ENCODE measurements around the gene TEDDM1.

Gene TEDDM1

GRCh38 chr1:182367926-182368325 lies 32.5 kb downstream of the TEDDM1 start:
- Histone ChIP-seq H3K4me3 (ENCODE audit: low read depth in 1 of 5, low read length in 5 of 5) (no peak overlapping the region), H3K36me3 (ENCODE audit: control insufficient read depth in 5 of 5, insufficient read depth in 5 of 5, low read length in 5 of 5) (no peaks in the 10 kb centered on the region), H3K27me3 (ENCODE audit: control insufficient read depth in 5 of 5, insufficient read depth in 4 of 5, low read length in 5 of 5) (no peaks in the 10 kb centered on the region), H3K27ac (ENCODE audit: low read depth, low read length) (no peak overlapping the region), H3K9me3 (ENCODE audit: control insufficient read depth in 5 of 5, low read length in 5 of 5) (no peaks in the 10 kb centered on the region), H3K9ac (ENCODE audit: low read length in 5 of 5) (no peak overlapping the region), H3K4me1 (ENCODE audit: control insufficient read depth in 5 of 5, insufficient read depth in 5 of 5, low read length in 5 of 5) (peaks cover 0 to 7% (median 0%) of the 10 kb centered on the region in 5 donors)

- peaks cover 0 to 7% (median 0%) of the 10 kb centered on the region in 5 donors for H3K4me1 ChIP-seq (ENCODE audit: control insufficient read depth in 5 of 5, insufficient read depth in 5 of 5, low read length in 5 of 5)
- no peaks in the 10 kb centered on the region for H3K36me3 ChIP-seq (ENCODE audit: control insufficient read depth in 5 of 5, insufficient read depth in 5 of 5, low read length in 5 of 5)
- H3K4me3 ChIP-seq (ENCODE audit: low read depth in 1 of 5, low read length in 5 of 5) = no peak overlapping the region
- H3K27me3 ChIP-seq (ENCODE audit: control insufficient read depth in 5 of 5, insufficient read depth in 4 of 5, low read length in 5 of 5) = no peaks in the 10 kb centered on the region
- no peaks in the 10 kb centered on the region for H3K9me3 ChIP-seq (ENCODE audit: control insufficient read depth in 5 of 5, low read length in 5 of 5)
- H3K9ac ChIP-seq (ENCODE audit: low read length in 5 of 5) = no peak overlapping the region
- no peak overlapping the region for H3K27ac ChIP-seq (ENCODE audit: low read depth, low read length)
These were observed 33.9 kb downstream of the TEDDM1 start for GRCh38 chr1:182366596-182366995.

GRCh38 chr1:182359645-182360044 lies 40.8 kb downstream of the TEDDM1 start:
- no peak overlapping the region for H3K27ac ChIP-seq (ENCODE audit: low read depth, low read length)
- H3K4me1 ChIP-seq (ENCODE audit: control insufficient read depth in 5 of 5, insufficient read depth in 5 of 5, low read length in 5 of 5) = no peaks in the 10 kb centered on the region
- H3K36me3 ChIP-seq (ENCODE audit: control insufficient read depth in 5 of 5, insufficient read depth in 5 of 5, low read length in 5 of 5) = no peaks in the 10 kb centered on the region
- no peak overlapping the region for H3K4me3 ChIP-seq (ENCODE audit: low read depth in 1 of 5, low read length in 5 of 5)
- H3K9me3 ChIP-seq (ENCODE audit: control insufficient read depth in 5 of 5, low read length in 5 of 5) = no peaks in the 10 kb centered on the region
- no peaks in the 10 kb centered on the region for H3K27me3 ChIP-seq (ENCODE audit: control insufficient read depth in 5 of 5, insufficient read depth in 4 of 5, low read length in 5 of 5)
- H3K9ac ChIP-seq (ENCODE audit: low read length in 5 of 5) = no peak overlapping the region

- Histone ChIP-seq H3K27ac (ENCODE audit: low read depth, low read length) (no peak overlapping the region), H3K9ac (ENCODE audit: low read length in 5 of 5) (no peak overlapping the region), H3K27me3 (ENCODE audit: control insufficient read depth in 5 of 5, insufficient read depth in 4 of 5, low read length in 5 of 5) (no peaks in the 10 kb centered on the region), H3K4me1 (ENCODE audit: control insufficient read depth in 5 of 5, insufficient read depth in 5 of 5, low read length in 5 of 5) (no peaks in the 10 kb centered on the region), H3K9me3 (ENCODE audit: control insufficient read depth in 5 of 5, low read length in 5 of 5) (no peaks in the 10 kb centered on the region), H3K36me3 (ENCODE audit: control insufficient read depth in 5 of 5, insufficient read depth in 5 of 5, low read length in 5 of 5) (no peaks in the 10 kb centered on the region), H3K4me3 (ENCODE audit: low read depth in 1 of 5, low read length in 5 of 5) (no peak overlapping the region)
These were observed 42.6 kb downstream of the TEDDM1 start for GRCh38 chr1:182357913-182358312.

- H3K4me3 ChIP-seq (ENCODE audit: low read depth in 1 of 5, low read length in 5 of 5) = no peak overlapping the region
- no peaks in the 10 kb centered on the region for H3K27me3 ChIP-seq (ENCODE audit: control insufficient read depth in 5 of 5, insufficient read depth in 4 of 5, low read length in 5 of 5)
- H3K27ac ChIP-seq (ENCODE audit: low read depth, low read length) = no peak overlapping the region
- H3K36me3 ChIP-seq (ENCODE audit: control insufficient read depth in 5 of 5, insufficient read depth in 5 of 5, low read length in 5 of 5) = no peaks in the 10 kb centered on the region
- no peaks in the 10 kb centered on the region for H3K9me3 ChIP-seq (ENCODE audit: control insufficient read depth in 5 of 5, low read length in 5 of 5)
- no peaks in the 10 kb centered on the region for H3K4me1 ChIP-seq (ENCODE audit: control insufficient read depth in 5 of 5, insufficient read depth in 5 of 5, low read length in 5 of 5)
- H3K9ac ChIP-seq (ENCODE audit: low read length in 5 of 5) = no peak overlapping the region
These were observed 43.3 kb downstream of the TEDDM1 start for GRCh38 chr1:182357171-182357570.

- H3K4me3 ChIP-seq (ENCODE audit: low read depth in 1 of 5, low read length in 5 of 5) = no peak overlapping the region
- no peaks in the 10 kb centered on the region for H3K9me3 ChIP-seq (ENCODE audit: control insufficient read depth in 5 of 5, low read length in 5 of 5)
- no peak overlapping the region for H3K27ac ChIP-seq (ENCODE audit: low read depth, low read length)
These were observed 44.8 kb downstream of the TEDDM1 start for GRCh38 chr1:182355723-182356098.

GRCh38 chr1:182351790-182352364 lies 48.6 kb downstream of the TEDDM1 start:
- H3K27me3 ChIP-seq (ENCODE audit: control insufficient read depth in 5 of 5, insufficient read depth in 4 of 5, low read length in 5 of 5) = no peaks in the 10 kb centered on the region
- peaks cover 0 to 15% (median 2%) of the 10 kb centered on the region in 5 donors for H3K4me1 ChIP-seq (ENCODE audit: control insufficient read depth in 5 of 5, insufficient read depth in 5 of 5, low read length in 5 of 5)
- H3K9ac ChIP-seq (ENCODE audit: low read length in 5 of 5) = no peak overlapping the region
- no peaks in the 10 kb centered on the region for H3K9me3 ChIP-seq (ENCODE audit: control insufficient read depth in 5 of 5, low read length in 5 of 5)
- peak overlapping the region; percentile 39 for H3K27ac ChIP-seq (ENCODE audit: low read depth, low read length)
- no peaks in the 10 kb centered on the region for H3K36me3 ChIP-seq (ENCODE audit: control insufficient read depth in 5 of 5, insufficient read depth in 5 of 5, low read length in 5 of 5)
- H3K4me3 ChIP-seq (ENCODE audit: low read depth in 1 of 5, low read length in 5 of 5) = no peak overlapping the region

More at GRCh38 chr1:182355723-182356098, 44.8 kb downstream of the TEDDM1 start:
- Histone ChIP-seq H3K4me1 (ENCODE audit: control insufficient read depth in 5 of 5, insufficient read depth in 5 of 5, low read length in 5 of 5) (peaks cover 0 to 13% (median 0%) of the 10 kb centered on the region in 5 donors), H3K27me3 (ENCODE audit: control insufficient read depth in 5 of 5, insufficient read depth in 4 of 5, low read length in 5 of 5) (no peaks in the 10 kb centered on the region), H3K36me3 (ENCODE audit: control insufficient read depth in 5 of 5, insufficient read depth in 5 of 5, low read length in 5 of 5) (no peaks in the 10 kb centered on the region), H3K9ac (ENCODE audit: low read length in 5 of 5) (no peak overlapping the region)

- Histone ChIP-seq H3K4me1 (ENCODE audit: control insufficient read depth in 5 of 5, insufficient read depth in 5 of 5, low read length in 5 of 5) (peaks cover 0 to 15% (median 2%) of the 10 kb centered on the region in 5 donors), H3K27me3 (ENCODE audit: control insufficient read depth in 5 of 5, insufficient read depth in 4 of 5, low read length in 5 of 5) (no peaks in the 10 kb centered on the region), H3K36me3 (ENCODE audit: control insufficient read depth in 5 of 5, insufficient read depth in 5 of 5, low read length in 5 of 5) (no peaks in the 10 kb centered on the region), H3K9ac (ENCODE audit: low read length in 5 of 5) (no peak overlapping the region), H3K4me3 (ENCODE audit: low read depth in 1 of 5, low read length in 5 of 5) (no peak overlapping the region), H3K27ac (ENCODE audit: low read depth, low read length) (no peak overlapping the region), H3K9me3 (ENCODE audit: control insufficient read depth in 5 of 5, low read length in 5 of 5) (no peaks in the 10 kb centered on the region)
These were observed 49.6 kb downstream of the TEDDM1 start for GRCh38 chr1:182350839-182351238.

- H3K27me3 ChIP-seq (ENCODE audit: control insufficient read depth in 5 of 5, insufficient read depth in 4 of 5, low read length in 5 of 5) = no peaks in the 10 kb centered on the region
- H3K4me1 ChIP-seq (ENCODE audit: control insufficient read depth in 5 of 5, insufficient read depth in 5 of 5, low read length in 5 of 5) = peaks cover 0 to 15% (median 2%) of the 10 kb centered on the region in 5 donors
- H3K36me3 ChIP-seq (ENCODE audit: control insufficient read depth in 5 of 5, insufficient read depth in 5 of 5, low read length in 5 of 5) = no peaks in the 10 kb centered on the region
- H3K9ac ChIP-seq (ENCODE audit: low read length in 5 of 5) = no peak overlapping the region
- no peak overlapping the region for H3K27ac ChIP-seq (ENCODE audit: low read depth, low read length)
- H3K9me3 ChIP-seq (ENCODE audit: control insufficient read depth in 5 of 5, low read length in 5 of 5) = no peaks in the 10 kb centered on the region
- no peak overlapping the region for H3K4me3 ChIP-seq (ENCODE audit: low read depth in 1 of 5, low read length in 5 of 5)
These were observed 51.3 kb downstream of the TEDDM1 start for GRCh38 chr1:182348961-182349747.
